GM08714 (cell line): ENCODE measurements around the gene OR56B1.
"Not testable (repeated sequence)": the region's sequence is repeated elsewhere in the genome, so short reads cannot be mapped to it uniquely, and the experiment has no call there.

ENCODE experiments used
- H3K4me3 ChIP-seq: fragments of 200-500 bp; sonication (Bioruptor generic); 2 replicates; pipeline ENCODE4 v1.5.1; 2014; ENCODE audit warnings: mild to moderate bottlenecking, low read length, inconsistent platforms
- ZNF274 ChIP-seq: IDR thresholded peaks from 2 replicates; pipeline ENCODE4 v1.6.1; 2012; ENCODE audit warnings: mild to moderate bottlenecking, low read depth, low read length

OR56B1 gene

DNA sequence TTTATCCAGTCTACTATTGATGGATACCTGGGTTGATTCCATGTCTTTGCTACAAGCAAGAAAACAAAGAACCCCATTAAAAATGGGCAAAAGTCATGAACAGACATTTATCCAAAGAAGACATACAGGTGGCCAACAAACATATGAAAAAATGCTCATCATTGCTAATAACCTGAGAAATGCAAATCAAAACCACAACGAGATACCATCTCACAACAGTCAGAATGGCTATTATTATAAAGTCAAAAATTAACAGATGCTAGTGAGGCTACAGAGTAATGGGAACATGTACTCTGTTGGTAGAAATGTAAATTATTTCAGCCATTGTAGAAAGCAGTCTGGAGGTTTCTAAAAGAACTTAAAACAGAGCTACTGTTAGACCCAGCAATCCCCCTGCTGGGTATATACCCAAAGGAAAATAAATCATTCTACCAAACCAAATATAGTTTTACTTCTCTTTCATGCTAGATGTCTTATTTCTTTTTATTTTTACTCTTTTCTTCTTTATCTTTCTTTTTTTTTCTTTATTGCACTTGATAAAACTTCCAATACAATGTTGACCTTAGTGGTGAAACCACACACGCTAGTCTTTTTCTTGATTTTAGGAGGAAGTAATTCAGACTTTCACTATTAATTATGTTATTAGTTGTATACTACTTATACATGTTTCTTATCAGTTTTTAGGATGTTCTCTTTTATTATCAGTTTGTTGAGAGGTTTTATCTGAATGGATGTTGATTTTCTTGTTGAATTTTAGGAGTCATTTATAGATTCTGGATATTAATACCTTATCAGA lies 32.3 kb upstream of the OR56B1 start:
- no peak overlapping the region for H3K4me3 ChIP-seq
- no peak for TF ChIP-seq ZNF274

DNA sequence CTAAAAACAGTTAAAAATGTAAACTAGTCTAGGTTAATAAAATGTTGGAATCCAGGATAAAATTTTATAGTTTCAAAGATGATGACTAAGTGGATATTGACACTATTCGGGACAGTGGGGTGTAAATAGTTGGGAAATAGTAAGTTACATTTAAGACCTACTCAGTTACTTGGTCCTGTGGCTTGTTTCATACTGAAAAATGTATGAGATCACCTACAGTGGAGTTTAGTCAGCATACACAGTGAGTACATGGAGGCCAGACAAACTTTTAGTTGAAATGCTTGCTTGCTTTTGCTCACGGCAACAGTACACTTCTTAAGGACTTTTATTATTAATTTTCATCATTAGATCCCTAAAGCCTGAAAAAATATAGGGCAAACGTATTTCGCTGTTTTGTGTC lies 30.6 kb upstream of the OR56B1 start:
- TF ChIP-seq ZNF274 = no peak
- no peak overlapping the region for H3K4me3 ChIP-seq

DNA sequence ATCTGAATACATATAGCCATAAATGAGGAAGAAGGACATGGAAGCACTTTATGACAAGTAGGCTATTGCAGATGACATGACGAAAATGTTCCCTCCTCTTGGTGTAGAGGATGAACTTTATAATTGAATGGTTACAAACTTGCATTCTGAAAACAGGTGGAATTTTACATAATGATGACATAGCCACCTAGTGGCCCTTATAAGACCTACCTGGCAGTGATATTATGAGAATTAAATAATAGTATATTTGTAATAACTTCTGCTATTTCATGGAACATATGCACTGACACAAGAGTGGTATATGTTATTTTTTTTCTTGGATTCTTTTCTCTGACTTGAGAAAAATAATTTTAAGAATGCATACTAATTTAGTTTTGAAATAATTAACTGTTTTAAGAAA lies 23.7 kb upstream of the OR56B1 start:
- H3K4me3 ChIP-seq = no peak overlapping the region
- TF ChIP-seq ZNF274 = no peak

DNA sequence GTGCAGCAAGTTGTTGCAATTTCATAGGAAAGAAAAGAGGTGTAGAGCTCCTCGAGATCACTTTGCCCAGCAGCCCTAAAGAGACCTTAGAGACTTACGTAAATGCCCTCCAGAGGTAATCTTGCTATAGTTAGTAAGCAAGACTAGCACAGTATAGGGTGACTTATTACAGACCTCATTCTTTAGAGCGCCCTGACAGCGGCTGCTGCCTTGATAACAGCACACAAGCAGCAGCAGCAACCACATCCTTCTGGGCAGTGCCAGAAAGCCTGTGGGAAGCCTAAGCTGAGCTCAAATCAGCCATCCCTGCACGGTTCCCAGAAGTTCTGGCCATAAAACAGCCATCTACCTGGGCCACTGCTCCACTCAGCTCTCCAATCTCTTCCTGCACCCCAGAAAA lies 22.6 kb upstream of the OR56B1 start:
- TF ChIP-seq ZNF274 = no peak

DNA sequence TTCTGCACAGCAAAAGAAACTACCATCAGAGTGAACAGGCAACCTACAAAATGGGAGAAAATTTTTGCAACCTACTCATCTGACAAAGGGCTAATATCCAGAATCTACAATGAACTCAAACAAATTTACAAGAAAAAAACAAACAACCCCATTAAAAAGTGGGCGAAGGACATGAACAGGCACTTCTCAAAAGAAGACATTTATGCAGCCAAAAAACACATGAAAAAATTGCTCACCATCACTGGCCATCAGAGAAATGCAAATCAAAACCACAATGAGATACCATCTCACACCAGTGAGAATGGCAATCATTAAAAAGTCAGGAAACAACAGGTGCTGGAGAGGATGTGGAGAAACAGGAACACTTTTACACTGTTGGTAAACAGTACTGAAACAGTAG lies 19.7 kb upstream of the OR56B1 start:
- not testable (repeated sequence) for H3K4me3 ChIP-seq

More for the DNA sequence above, 22.6 kb upstream of the OR56B1 start:
- no peak overlapping the region for H3K4me3 ChIP-seq

DNA sequence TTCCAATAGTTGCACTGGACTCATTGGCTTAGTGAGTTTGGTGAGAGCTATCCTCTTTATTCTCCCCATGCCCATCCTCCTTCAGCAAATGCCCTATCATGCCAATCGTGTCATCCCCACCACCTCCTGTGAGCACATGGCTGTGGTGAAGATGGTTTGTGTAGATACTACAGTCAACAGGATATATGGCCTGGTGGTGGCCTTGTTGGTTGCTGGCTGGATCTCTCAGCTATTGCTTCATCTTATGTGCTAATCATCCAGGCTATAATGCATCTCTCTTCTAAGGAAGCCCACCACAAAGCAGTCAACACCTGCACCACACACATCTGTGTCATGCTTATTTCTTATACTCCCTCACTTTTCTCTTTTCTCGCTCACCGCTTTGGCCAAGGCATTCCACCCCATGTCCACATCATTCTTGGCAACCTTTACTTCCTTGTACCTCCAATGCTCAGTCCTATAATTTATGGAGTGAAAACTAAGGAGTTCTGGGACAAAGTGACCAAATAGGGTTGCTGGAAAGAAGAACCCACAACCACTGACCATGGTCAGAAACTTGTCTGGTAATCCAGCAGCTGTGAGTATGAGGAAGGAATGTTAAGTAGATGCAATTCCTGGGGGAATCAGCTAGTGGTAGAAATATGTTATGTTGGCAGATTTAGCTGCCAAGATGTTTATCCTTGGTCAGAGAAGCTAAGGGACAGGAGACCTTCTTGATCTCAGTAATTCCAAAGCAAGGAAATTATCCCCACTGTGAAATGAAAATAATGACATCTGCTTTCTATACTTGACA lies 16.3 kb upstream of the OR56B1 start:
- TF ChIP-seq ZNF274 = no peak
- H3K4me3 ChIP-seq = no peak overlapping the region

DNA sequence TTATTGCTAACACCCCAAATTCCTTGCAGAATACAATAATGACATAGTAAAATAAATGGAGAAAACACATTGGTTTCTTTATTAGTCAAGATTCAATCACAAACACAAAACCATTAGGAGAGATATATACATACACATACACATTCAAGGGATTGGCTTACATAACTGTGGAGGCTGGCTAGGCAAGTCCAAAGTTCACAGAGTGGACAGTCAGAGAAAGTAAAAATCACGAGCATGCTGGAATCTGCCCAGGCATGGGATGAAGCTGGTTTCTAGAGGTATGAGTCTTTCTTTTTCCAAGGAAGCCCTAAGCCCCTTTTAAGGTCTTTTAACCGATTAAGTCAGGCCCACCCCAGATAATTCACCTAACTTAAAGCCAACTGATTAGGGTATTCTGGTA lies 13.6 kb upstream of the OR56B1 start:
- TF ChIP-seq ZNF274 = no peak
- no peak overlapping the region for H3K4me3 ChIP-seq

DNA sequence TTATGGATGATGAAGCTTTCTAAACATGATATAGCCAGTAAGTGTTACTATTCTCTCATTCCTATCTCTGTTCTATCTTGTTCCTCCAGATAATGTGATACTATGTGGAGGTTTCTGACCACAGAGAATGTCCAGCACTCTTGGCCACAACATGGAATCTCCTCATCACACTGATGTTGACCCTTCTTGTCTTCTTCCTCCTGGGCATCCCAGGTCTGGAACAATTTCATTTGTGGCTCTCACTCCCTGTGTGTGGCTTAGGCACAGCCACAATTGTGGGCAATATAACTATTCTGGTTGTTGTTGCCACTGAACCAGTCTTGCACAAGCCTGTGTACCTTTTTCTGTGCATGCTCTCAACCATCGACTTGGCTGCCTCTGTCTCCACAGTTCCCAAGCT lies 9.9 kb upstream of the OR56B1 start:
- TF ChIP-seq ZNF274 = no peak
- H3K4me3 ChIP-seq = no peak overlapping the region

DNA sequence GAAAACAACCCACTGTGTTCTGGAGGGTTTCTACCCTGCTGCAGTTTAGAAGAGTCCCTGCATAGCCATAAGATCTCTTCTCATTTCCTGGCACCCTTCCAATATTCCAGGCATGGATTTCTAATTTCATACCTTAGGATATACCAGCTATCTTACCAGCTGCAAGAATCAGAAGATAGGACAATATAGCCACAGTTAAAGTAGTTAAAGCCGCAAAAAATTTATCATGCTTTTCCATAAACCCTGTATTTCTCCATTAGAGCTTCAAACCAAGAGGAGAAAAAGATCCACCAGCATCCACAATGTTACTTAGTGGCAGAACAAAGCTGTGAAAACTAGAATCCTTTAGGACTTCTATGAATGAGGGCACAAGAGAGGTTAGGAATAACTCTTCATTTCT lies 8.6 kb upstream of the OR56B1 start:
- no peak overlapping the region for H3K4me3 ChIP-seq
- no peak for TF ChIP-seq ZNF274

DNA sequence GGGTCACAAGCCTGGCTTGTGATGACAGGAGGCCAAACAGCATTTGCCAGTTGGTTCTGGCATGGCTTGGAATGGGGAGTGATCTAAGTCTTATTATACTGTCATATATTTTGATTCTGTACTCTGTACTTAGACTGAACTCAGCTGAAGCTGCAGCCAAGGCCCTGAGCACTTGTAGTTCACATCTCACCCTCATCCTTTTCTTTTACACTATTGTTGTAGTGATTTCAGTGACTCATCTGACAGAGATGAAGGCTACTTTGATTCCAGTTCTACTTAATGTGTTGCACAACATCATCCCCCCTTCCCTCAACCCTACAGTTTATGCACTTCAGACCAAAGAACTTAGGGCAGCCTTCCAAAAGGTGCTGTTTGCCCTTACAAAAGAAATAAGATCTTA lies 843 bp downstream of the OR56B1 start:
- no peak overlapping the region for H3K4me3 ChIP-seq
- TF ChIP-seq ZNF274 = no peak

DNA sequence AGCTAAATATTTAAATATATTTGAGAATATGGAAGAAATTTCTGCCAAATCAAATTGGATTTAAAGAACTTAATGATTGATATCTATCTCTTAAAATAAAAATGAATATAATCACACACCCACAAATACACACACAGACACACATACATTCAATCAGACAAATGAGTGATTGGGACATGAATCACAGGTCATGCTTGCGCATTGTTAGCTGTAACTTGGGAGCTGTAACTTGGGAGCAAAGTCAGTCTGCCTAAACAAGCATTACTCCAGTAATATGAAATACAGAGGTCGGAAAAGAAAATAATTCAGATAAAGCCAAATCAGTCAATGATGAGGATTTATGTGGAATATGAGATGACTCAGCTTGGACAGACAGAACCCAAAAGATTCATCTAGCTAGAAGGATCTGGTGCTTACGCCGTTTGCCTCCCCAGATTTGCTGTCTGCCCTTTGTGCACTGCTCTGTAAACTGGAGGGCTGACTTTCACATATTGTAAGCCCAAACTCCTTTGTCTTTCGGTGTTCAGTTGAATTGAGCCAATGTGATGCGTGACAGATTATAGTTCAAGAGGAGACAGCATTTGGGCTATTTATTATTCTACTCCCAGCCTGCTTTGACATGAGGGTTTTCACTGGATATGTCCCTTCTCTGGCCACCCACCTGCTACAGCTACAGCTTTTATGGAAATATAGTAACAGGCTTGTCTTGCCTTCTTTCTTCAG lies 1.6 kb downstream of the OR56B1 start:
- H3K4me3 ChIP-seq = no peak overlapping the region
- no peak for TF ChIP-seq ZNF274

DNA sequence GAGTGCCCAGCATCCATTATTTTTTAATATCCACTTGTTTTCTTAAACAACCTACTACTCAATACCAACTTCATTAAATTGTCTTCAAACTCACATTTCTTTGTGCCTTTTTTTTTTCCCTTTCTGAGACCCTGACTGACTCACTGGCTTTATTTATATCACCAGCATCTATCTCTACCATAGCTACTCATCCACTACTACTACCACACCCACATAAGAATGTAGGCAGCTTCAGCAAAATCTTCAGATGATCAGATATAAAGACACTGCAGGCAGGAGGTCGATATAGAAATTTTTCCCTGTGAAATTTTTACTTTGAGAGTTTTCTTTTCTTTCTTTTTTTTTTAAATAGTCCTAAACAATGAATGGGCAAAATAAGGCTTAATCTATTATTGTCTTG lies 2.2 kb downstream of the OR56B1 start:
- no peak for TF ChIP-seq ZNF274
- no peak overlapping the region for H3K4me3 ChIP-seq

DNA sequence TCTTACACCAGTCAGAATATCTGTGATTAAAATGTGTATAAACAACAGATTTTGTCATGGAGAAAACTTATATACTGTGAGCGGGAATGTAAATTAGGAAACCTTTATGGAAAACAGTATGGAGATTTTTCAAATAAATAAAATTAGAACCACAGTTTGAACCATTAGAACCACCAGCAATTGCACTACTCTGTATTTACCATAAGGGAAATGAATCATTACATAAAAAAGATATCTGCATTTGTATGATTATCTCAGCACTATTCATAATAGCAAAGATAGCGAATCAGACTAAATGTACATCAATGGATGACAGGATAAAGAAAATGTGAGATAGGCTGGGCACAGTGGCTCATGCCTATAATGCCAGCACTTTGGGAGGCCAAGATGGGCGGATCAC lies 10.4 kb downstream of the OR56B1 start:
- no peak for TF ChIP-seq ZNF274
- no peak overlapping the region for H3K4me3 ChIP-seq

DNA sequence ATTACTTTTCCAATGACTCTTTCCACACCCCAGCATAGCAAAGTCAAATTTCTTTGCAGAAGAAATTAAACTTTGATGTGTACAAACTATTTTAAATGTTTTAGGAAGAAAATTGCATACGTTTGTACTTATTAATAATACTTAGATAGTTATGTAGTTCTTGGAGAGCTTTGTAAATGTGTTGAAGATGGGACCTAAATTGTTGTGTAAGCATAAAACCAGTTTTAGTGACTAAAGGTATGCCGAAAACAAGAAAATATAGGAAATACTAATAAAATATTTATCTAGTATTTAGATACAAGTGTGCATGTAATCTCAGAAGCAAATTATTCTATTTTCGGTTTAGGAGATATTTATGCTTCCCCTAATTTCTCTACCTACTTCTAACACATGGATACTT lies 13.6 kb downstream of the OR56B1 start:
- no peak for TF ChIP-seq ZNF274
- H3K4me3 ChIP-seq = no peak overlapping the region

DNA sequence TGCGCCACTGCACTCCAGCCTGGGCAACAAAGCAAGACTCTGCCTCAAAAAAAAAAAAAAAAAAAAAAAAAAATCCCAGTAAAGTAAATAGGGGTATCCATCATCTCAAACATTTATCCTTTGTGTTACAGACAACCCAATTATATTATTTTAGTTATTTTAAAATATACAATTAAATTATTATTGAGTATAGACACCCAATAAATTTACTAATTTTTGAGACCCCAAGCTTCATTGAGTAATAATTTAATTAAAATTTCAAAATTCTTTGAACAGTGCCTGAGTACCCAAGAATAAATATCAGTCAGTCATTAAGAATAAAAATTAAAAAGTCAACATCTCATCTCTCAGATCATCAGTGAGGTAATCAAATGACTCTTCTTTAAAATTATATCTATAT lies 17.7 kb downstream of the OR56B1 start, which contains the start of gene OR52N4:
TSS of gene OR52N4 (plus strand) at position 301 of the 400 bp plus-strand sequence. CDS start 498 bp downstream, outside the sequence.
- TF ChIP-seq ZNF274 = no peak
- no peak within 1 kb of the TSS for H3K4me3 ChIP-seq
